Keratinocyte (primary cell): ENCODE data around the gene ZC3H18. TPM values are rescaled to one million over a fixed set of nuclear protein-coding genes. Genes with fewer than 3 reads are reported as not detected.

Experiments
- DNase-seq: peaks from one replicate; pipeline ENCODE4 v3.0.0-alpha.2; 2011; ENCODE audit warnings: low read depth, missing footprints, low spot score
- FAIRE-seq: peaks from 2 replicates; lab custom pipeline; 2011; peaks lifted over from hg19 to GRCh38; lab: Jason Lieb, UNC
- H2AFZ ChIP-seq: 2 replicates; pipeline ENCODE4 v1.6.0; 2012; ENCODE audit warnings: low read length, control low read depth, inconsistent platforms; ENCODE audit not compliant: control insufficient read depth
- H3K27ac ChIP-seq: 2 replicates; pipeline ENCODE4 v1.5.1; 2011; ENCODE audit warnings: low read length; ENCODE audit not compliant: control insufficient read depth, insufficient read depth
- H3K27me3 ChIP-seq: 3 replicates; pipeline ENCODE4 v1.6.0; 2011; ENCODE audit warnings: low read length; ENCODE audit not compliant: control insufficient read depth, insufficient read depth; ENCODE audit errors: extremely low read depth
- H3K36me3 ChIP-seq, 2 experiments: 2 replicates in 1 of 2; 3 replicates in 1 of 2; pipeline ENCODE4 v1.5.1; 2011; ENCODE audit warnings: low read length in 2 of 2, mild to moderate bottlenecking in 1 of 2; ENCODE audit not compliant: control insufficient read depth in 2 of 2, insufficient read depth in 2 of 2; ENCODE audit errors: extremely low read depth in 1 of 2
- H3K4me1 ChIP-seq: 3 replicates; pipeline ENCODE4 v1.5.1; 2011; ENCODE audit warnings: low read length; ENCODE audit not compliant: control insufficient read depth, insufficient read depth; ENCODE audit errors: extremely low read depth
- H3K4me2 ChIP-seq: 3 replicates; pipeline ENCODE4 v1.6.0; 2011; ENCODE audit warnings: low read depth, low read length; ENCODE audit not compliant: control insufficient read depth, insufficient read depth; ENCODE audit errors: extremely low read depth
- H3K4me3 ChIP-seq, 3 experiments: fragments of 200-600 bp in 1 of 3; sonication (generic) in 1 of 3; 2 replicates in 2 of 3; 3 replicates in 1 of 3; pipeline ENCODE4 v1.5.1; 2011 to 2016; ENCODE audit warnings: low read length in 3 of 3, mild to moderate bottlenecking in 3 of 3, control low read depth in 2 of 3, inconsistent platforms in 1 of 3, low read depth in 1 of 3, mixed read lengths in 1 of 3, mixed run types in 1 of 3, moderate library complexity in 1 of 3; ENCODE audit not compliant: control insufficient read depth in 2 of 3, insufficient read depth in 2 of 3; ENCODE audit errors: extremely low read depth in 1 of 3
- H3K79me2 ChIP-seq: 2 replicates; pipeline ENCODE4 v1.6.0; 2012; ENCODE audit warnings: low read length; ENCODE audit not compliant: control insufficient read depth, insufficient read depth
- H3K9ac ChIP-seq: 3 replicates; pipeline ENCODE4 v1.6.0; 2011; ENCODE audit warnings: low read length; ENCODE audit not compliant: control insufficient read depth, insufficient read depth; ENCODE audit errors: extremely low read depth
- H3K9me1 ChIP-seq: 3 replicates; pipeline ENCODE4 v1.6.0; 2011; ENCODE audit warnings: low read length; ENCODE audit not compliant: control insufficient read depth, insufficient read depth; ENCODE audit errors: extremely low read depth
- H3K9me3 ChIP-seq: 2 replicates; pipeline ENCODE4 v1.5.1; 2012; ENCODE audit warnings: low read depth, low read length; ENCODE audit not compliant: control insufficient read depth
- H4K20me1 ChIP-seq: 3 replicates; pipeline ENCODE4 v1.6.0; 2011; ENCODE audit warnings: low read length; ENCODE audit not compliant: control insufficient read depth, insufficient read depth; ENCODE audit errors: extremely low read depth
- EZH2 ChIP-seq: IDR thresholded peaks from one replicate; pipeline ENCODE4 v1.6.1; 2012; ENCODE audit warnings: inconsistent platforms, mild to moderate bottlenecking, low read length, moderate library complexity
- dilution Hi-C: fragments of 300-500 bp; cut with MboI; formaldehyde crosslinking; loops from one replicate; pipeline ENCODE4 v1.7.0; 2020; ENCODE audit warnings: low sequenced_read_pairs; ENCODE audit not compliant: extremely low pct_ligation_motif_present
- polyA plus RNA-seq, 5 experiments: library from polyadenylated mRNA; depleted of rRNA in 3 of 5; stranded (reverse) in 3 of 5; stranded (forward) in 1 of 5; unstranded in 1 of 5; fragments of >200 nt; gene quantifications; 1 replicate in 1 of 5; 2 replicates in 3 of 5; 3 replicates in 1 of 5; pipeline versions ENCODE4 v1.2.1 to v1.2.3, GENCODE V29; 2011 to 2012; ENCODE audit warnings: missing spikeins in 2 of 5, low read depth in 1 of 5, low replicate concordance in 1 of 5
- TF ChIP-seq, protein P1 (sequence below), 3 experiments: IDR thresholded peaks in 1 of 3; conservative IDR thresholded peaks in 1 of 3; optimal IDR thresholded peaks in 1 of 3; 2 replicates in 2 of 3; 3 replicates in 1 of 3; pipeline versions ENCODE3 to v1.5.1; 2011; ENCODE audit warnings: low read length in 3 of 3, mild to moderate bottlenecking in 3 of 3, moderate library complexity in 2 of 3, control low read depth in 1 of 3, inconsistent platforms in 1 of 3; ENCODE audit not compliant: insufficient read depth in 2 of 3; ENCODE audit errors: extremely low read depth in 1 of 3

Gene ZC3H18
- polyA plus RNA-seq, 1 donor (not counting 4 experiments of a cell fraction or from before 2014, with no cell fraction given), result 7.5 TPM

DNA sequence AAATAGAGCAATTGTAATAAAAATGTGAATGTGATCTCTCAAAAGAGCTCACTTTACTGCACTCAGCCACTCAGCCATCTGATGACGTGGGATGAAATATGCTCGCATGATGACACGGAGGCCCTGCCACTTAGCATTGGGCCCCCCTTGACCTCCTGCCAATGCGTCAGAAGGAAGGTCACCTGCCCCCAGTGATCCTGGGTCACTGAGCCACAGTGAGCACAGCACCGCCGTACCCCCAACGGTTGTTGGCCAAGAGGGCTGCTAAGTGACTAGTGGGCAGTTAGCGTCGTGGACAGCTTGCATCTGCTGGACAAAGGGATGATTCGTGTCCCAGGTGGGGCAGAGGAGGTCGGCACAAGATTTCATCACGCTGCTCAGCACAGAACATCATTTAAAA, 22.9 kb downstream of the ZC3H18 start:
- no peak for FAIRE-seq
- peaks cover 16 to 30% of the 10 kb centered on the region in 2 experiments for H3K36me3 ChIP-seq
- dilution Hi-C loops, result no loop called here

DNA sequence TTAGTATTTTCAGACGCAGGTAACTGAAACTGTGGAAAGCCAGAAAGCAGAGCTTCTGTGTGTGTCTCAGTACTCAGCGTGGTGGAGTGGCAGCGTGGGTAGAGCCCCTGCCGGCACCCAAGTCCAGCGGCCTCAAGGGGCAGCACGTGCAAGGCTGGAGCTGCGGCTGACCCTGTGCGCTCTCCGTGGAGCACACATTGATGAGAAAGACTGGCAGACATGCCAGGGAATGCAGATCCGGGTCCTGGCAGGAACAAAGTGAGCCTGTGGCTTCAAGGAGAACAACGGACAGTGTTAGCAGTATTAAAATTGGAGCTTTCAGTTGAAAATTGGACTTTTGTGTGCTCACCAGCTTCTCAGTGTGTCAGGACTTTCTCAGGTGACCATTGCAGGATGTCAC, 23.3 kb downstream of the ZC3H18 start:
- no peak overlapping the region for H3K4me3 ChIP-seq
- TF ChIP-seq, protein P1, sequence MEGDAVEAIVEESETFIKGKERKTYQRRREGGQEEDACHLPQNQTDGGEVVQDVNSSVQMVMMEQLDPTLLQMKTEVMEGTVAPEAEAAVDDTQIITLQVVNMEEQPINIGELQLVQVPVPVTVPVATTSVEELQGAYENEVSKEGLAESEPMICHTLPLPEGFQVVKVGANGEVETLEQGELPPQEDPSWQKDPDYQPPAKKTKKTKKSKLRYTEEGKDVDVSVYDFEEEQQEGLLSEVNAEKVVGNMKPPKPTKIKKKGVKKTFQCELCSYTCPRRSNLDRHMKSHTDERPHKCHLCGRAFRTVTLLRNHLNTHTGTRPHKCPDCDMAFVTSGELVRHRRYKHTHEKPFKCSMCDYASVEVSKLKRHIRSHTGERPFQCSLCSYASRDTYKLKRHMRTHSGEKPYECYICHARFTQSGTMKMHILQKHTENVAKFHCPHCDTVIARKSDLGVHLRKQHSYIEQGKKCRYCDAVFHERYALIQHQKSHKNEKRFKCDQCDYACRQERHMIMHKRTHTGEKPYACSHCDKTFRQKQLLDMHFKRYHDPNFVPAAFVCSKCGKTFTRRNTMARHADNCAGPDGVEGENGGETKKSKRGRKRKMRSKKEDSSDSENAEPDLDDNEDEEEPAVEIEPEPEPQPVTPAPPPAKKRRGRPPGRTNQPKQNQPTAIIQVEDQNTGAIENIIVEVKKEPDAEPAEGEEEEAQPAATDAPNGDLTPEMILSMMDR (optimal IDR thresholded peaks at IDR 0.05 in 1 of 3, IDR thresholded peaks at IDR 0.05 in 1 of 3, conservative IDR thresholded peaks at IDR 0.05 in 1 of 3; ENCODE audit: extremely low read depth in 1 of 3, insufficient read depth in 2 of 3, low read length in 3 of 3), result no peak
- no peak for TF ChIP-seq EZH2
- no peak overlapping the region for H3K9ac ChIP-seq
- H3K9me1 ChIP-seq, result no peaks in the 10 kb centered on the region
- no peaks in the 10 kb centered on the region for H3K27me3 ChIP-seq
- H3K4me2 ChIP-seq, result no peak overlapping the region
- no peaks in the 10 kb centered on the region for H4K20me1 ChIP-seq
- no peak overlapping the region for H3K27ac ChIP-seq
- peaks cover 9% of the 10 kb centered on the region for H3K79me2 ChIP-seq
- no peak for FAIRE-seq
- dilution Hi-C loops, result no loop called here
- peaks cover 19 to 26% of the 10 kb centered on the region in 2 experiments for H3K36me3 ChIP-seq
- no peaks in the 10 kb centered on the region for H3K9me3 ChIP-seq
- H3K4me1 ChIP-seq, result no peaks in the 10 kb centered on the region
- H2AFZ ChIP-seq, result no peak overlapping the region
- no peak for DNase-seq

More for the DNA sequence above, 22.9 kb downstream of the ZC3H18 start:
- Histone ChIP-seq H3K9me3 (no peaks in the 10 kb centered on the region), H3K9me1 (no peaks in the 10 kb centered on the region), H3K9ac (no peak overlapping the region), H2AFZ (no peak overlapping the region), H3K4me2 (no peak overlapping the region), H3K4me1 (no peaks in the 10 kb centered on the region), H3K27me3 (no peaks in the 10 kb centered on the region), H3K27ac (no peak overlapping the region), H3K79me2 (peaks cover 9% of the 10 kb centered on the region), H3K4me3 (no peak overlapping the region), H4K20me1 (no peaks in the 10 kb centered on the region)
- TF ChIP-seq, protein P1 (optimal IDR thresholded peaks at IDR 0.05 in 1 of 3, IDR thresholded peaks at IDR 0.05 in 1 of 3, conservative IDR thresholded peaks at IDR 0.05 in 1 of 3; ENCODE audit: extremely low read depth in 1 of 3, insufficient read depth in 2 of 3, low read length in 3 of 3), result no peak
- no peak for TF ChIP-seq EZH2
- DNase-seq, result no peak
